Upper lobe of left lung (tissue), 4 donors: ENCODE results near the gene C3orf22.

Source experiments
- CTCF ChIP-seq, 6 experiments: fragments of 450-650 bp in 4 of 6; fragments of 200-600 bp in 2 of 6; sonication (generic) in 2 of 6; IDR thresholded peaks; one replicate each; pipeline ENCODE4 v1.5.1; 2016 to 2019; ENCODE audit warnings: antibody characterized with exemption in 6 of 6
- POLR2A ChIP-seq, 4 donors: fragments of 450-650 bp; IDR thresholded peaks; one replicate each; pipeline ENCODE4 v1.5.1; 2016 to 2017; ENCODE audit warnings: antibody characterized with exemption in 4 of 4, mild to moderate bottlenecking in 2 of 4
- POLR2AphosphoS5 ChIP-seq, 2 donors: sonication (generic); formaldehyde crosslinking; IDR thresholded peaks; one replicate each; pipeline ENCODE4 v1.5.1; 2017; ENCODE audit warnings: antibody characterized with exemption in 2 of 2

DNA sequence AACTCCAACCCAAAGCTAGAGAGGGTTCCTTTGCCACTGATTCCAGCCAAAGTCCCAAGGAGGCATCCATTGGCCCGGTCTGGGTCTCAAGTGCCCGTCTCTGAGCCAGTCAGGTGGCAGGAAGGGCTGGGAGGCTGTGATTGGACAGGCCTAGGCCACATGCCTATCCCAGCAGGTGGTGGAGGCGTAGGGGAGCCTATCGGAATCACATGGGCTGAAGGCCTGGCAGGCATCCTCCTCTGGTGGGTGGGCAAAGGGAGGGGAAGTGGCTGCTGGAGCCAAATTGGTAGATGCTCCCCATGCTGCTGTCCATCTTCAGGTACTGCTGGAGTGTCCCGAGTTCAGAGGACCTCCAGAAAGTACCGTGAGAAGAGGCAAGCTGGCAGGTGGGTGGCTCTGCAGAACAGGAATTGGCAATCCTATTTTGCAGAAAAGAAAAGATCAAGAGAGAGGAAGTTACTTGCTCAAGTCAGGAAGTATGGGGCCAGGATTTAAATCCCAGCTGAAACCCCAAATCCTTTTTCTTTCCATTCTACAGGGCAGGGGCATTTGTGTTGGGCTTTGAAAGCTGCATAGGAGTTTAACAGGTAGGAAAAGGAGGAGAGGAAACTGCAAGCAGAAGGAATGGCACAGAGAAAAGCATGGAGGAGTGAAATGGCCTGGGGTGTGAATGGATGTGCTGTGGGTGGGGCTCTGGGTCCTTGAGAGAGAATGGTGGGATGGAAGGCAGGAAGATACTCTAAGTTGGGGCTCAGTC is 31.1 kb downstream of the C3orf22 start:
- TF ChIP-seq CTCF (IDR thresholded peaks at IDR 0.05) (no peak), POLR2AphosphoS5 (IDR thresholded peaks at IDR 0.05) (no peak), POLR2A (IDR thresholded peaks at IDR 0.05) (no peak)
